ENCODE measurements around the gene KRT4.
"Not testable (repeated sequence)": the region's sequence is repeated elsewhere in the genome, so short reads cannot be mapped to it uniquely, and the experiment has no call there.

KRT4 gene
- total RNA-seq = 0 to 0.21 reads per million in 2 donors

- no peak for DNase-seq
Observed at GRCh38 chr12:52813885-52814709, at the start of gene KRT4. KRT4 (minus strand) TSS chr12:52814116; CDS start chr12:52814058, 58 bp downstream.

GRCh38 chr12:52862023-52862422 is 48.1 kb upstream of the KRT4 start:
- no peak for DNase-seq

- DNase-seq = no peak
Observed at GRCh38 chr12:52861511-52861910, 47.6 kb upstream of the KRT4 start.

- no peak for DNase-seq
Observed at GRCh38 chr12:52860102-52860823, 46.3 kb upstream of the KRT4 start.

- DNase-seq = no peak
Observed at GRCh38 chr12:52857500-52857899, 43.6 kb upstream of the KRT4 start.

GRCh38 chr12:52856787-52857186 is 42.9 kb upstream of the KRT4 start:
- no peak for DNase-seq

GRCh38 chr12:52856077-52856476 is 42.2 kb upstream of the KRT4 start:
- not testable (repeated sequence) for DNase-seq

GRCh38 chr12:52851787-52852186 is 37.9 kb upstream of the KRT4 start:
- DNase-seq = no peak

GRCh38 chr12:52850681-52851080 is 36.8 kb upstream of the KRT4 start:
- DNase-seq = no peak

GRCh38 chr12:52849511-52849910 is 35.6 kb upstream of the KRT4 start:
- DNase-seq = no peak

GRCh38 chr12:52848661-52849255 is 34.8 kb upstream of the KRT4 start, which contains the start of gene KRT78:
KRT78 (minus strand) TSS chr12:52848994; CDS start chr12:52848930, 64 bp downstream.
- no peak for DNase-seq

GRCh38 chr12:52847335-52848102 is 33.6 kb upstream of the KRT4 start:
- DNase-seq = no peak

GRCh38 chr12:52846356-52846970 is 32.5 kb upstream of the KRT4 start:
- DNase-seq = no peak

- no peak for DNase-seq
Observed at GRCh38 chr12:52845946-52846345, 32.0 kb upstream of the KRT4 start.

- DNase-seq = no peak
Observed at GRCh38 chr12:52844386-52844785, 30.5 kb upstream of the KRT4 start.

- DNase-seq = no peak
Observed at GRCh38 chr12:52839436-52840105, 25.7 kb upstream of the KRT4 start.

- no peak for DNase-seq
Observed at GRCh38 chr12:52838609-52839435, 24.9 kb upstream of the KRT4 start.

GRCh38 chr12:52837781-52838608 is 24.1 kb upstream of the KRT4 start:
- no peak for DNase-seq

- no peak for DNase-seq
Observed at GRCh38 chr12:52837413-52837741, 23.5 kb upstream of the KRT4 start.
